ENCODE results near the gene TTC7B. TPM values are rescaled to one million over a fixed set of nuclear protein-coding genes. Genes with fewer than 3 reads are reported as not detected.

TTC7B gene
- total RNA-seq, 4 donors from 2014 or later = 0.18 to 53.6 (median 11.2) TPM

- H3K27me3 ChIP-seq = no peaks in the 10 kb centered on the region
- H3K4me3 ChIP-seq = no peak overlapping the region
- no peaks in the 10 kb centered on the region for H3K36me3 ChIP-seq
- no peak for DNase-seq
- H3K4me1 ChIP-seq = no peaks in the 10 kb centered on the region
- TF ChIP-seq POLR2A (IDR thresholded peaks at IDR 0.05) (no peak), CTCF (IDR thresholded peaks at IDR 0.05) (no peak)
- no peak overlapping the region for H3K27ac ChIP-seq
- no peaks in the 10 kb centered on the region for H3K9me3 ChIP-seq
Observed at GRCh38 chr14:90740081-90740480, 76.1 kb downstream of the TTC7B start.

- TF ChIP-seq POLR2A (IDR thresholded peaks at IDR 0.05) (no peak), CTCF (IDR thresholded peaks at IDR 0.05) (no peak)
- no peaks in the 10 kb centered on the region for H3K4me1 ChIP-seq
- no peaks in the 10 kb centered on the region for H3K9me3 ChIP-seq
- no peak overlapping the region for H3K27ac ChIP-seq
- DNase-seq = no peak
- H3K4me3 ChIP-seq = no peak overlapping the region
- H3K27me3 ChIP-seq = no peaks in the 10 kb centered on the region
- no peaks in the 10 kb centered on the region for H3K36me3 ChIP-seq
Observed at GRCh38 chr14:90739318-90740068, 76.7 kb downstream of the TTC7B start.

GRCh38 chr14:90733139-90733808 is 83.0 kb downstream of the TTC7B start:
- no peak overlapping the region for H3K27ac ChIP-seq
- TF ChIP-seq CTCF (IDR thresholded peaks at IDR 0.05) (no peak), POLR2A (IDR thresholded peaks at IDR 0.05) (no peak)
- H3K36me3 ChIP-seq = no peaks in the 10 kb centered on the region
- no peaks in the 10 kb centered on the region for H3K9me3 ChIP-seq
- no peaks in the 10 kb centered on the region for H3K4me1 ChIP-seq
- DNase-seq = no peak
- no peaks in the 10 kb centered on the region for H3K27me3 ChIP-seq
- H3K4me3 ChIP-seq = no peak overlapping the region

- Histone ChIP-seq H3K27ac (no peak overlapping the region), H3K4me1 (no peaks in the 10 kb centered on the region), H3K4me3 (no peak overlapping the region), H3K27me3 (no peaks in the 10 kb centered on the region), H3K36me3 (no peaks in the 10 kb centered on the region), H3K9me3 (no peaks in the 10 kb centered on the region)
- no peak for DNase-seq
- TF ChIP-seq POLR2A (IDR thresholded peaks at IDR 0.05) (no peak), CTCF (IDR thresholded peaks at IDR 0.05) (no peak)
Observed at GRCh38 chr14:90732718-90733117, 83.5 kb downstream of the TTC7B start.

GRCh38 chr14:90732139-90732538 is 84.1 kb downstream of the TTC7B start:
- no peak for TF ChIP-seq CTCF (IDR thresholded peaks at IDR 0.05)
- no peak for TF ChIP-seq POLR2A (IDR thresholded peaks at IDR 0.05)
- no peaks in the 10 kb centered on the region for H3K36me3 ChIP-seq
- no peak overlapping the region for H3K4me3 ChIP-seq
- H3K27ac ChIP-seq = no peak overlapping the region
- no peaks in the 10 kb centered on the region for H3K9me3 ChIP-seq
- no peaks in the 10 kb centered on the region for H3K27me3 ChIP-seq
- H3K4me1 ChIP-seq = no peaks in the 10 kb centered on the region
- DNase-seq = no peak

All from Peyer's patch (tissue), 4 donors.